Hippocampal formation (tissue), 2 donors: Measurements from ENCODE around the gene IL1RAPL1.
"Not testable (repeated sequence)": the region's sequence is repeated elsewhere in the genome, so short reads cannot be mapped to it uniquely, and the experiment has no call there.

ENCODE experiments used
- DNase-seq, 2 donors: peaks; one replicate each; lab custom pipeline; 2025; lab: John Stamatoyannopoulos, UW

The IL1RAPL1 gene

DNA sequence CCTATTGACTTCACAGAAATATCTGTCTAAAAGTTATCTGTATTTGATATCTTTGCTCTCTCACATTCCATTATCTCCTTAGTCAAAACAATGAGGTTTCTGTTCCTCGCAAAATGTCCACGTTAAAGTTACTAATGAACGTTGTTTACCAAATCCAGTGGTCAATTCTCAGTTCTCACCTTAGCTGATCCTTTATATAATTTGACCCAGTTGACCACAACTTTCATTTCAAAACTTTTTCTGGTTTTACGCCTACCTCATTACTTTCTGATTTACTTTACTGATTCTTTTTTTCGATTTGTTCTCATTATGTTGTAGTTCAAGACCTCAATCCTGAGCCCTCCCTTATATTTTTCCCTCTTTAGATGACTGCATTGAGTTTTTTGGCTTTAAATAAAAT lies 186.6 kb downstream of the IL1RAPL1 start:
- DNase-seq: no peak

GRCh38 chrX:28787206-28787605 lies 200.0 kb downstream of the IL1RAPL1 start:
- DNase-seq: no peak

GRCh38 chrX:28800671-28801070 lies 213.4 kb downstream of the IL1RAPL1 start:
- not testable (repeated sequence) for DNase-seq

- peak in 1 of 2 donors; percentile 15 for DNase-seq
Observed at GRCh38 chrX:28802625-28803024, 215.4 kb downstream of the IL1RAPL1 start.

DNA sequence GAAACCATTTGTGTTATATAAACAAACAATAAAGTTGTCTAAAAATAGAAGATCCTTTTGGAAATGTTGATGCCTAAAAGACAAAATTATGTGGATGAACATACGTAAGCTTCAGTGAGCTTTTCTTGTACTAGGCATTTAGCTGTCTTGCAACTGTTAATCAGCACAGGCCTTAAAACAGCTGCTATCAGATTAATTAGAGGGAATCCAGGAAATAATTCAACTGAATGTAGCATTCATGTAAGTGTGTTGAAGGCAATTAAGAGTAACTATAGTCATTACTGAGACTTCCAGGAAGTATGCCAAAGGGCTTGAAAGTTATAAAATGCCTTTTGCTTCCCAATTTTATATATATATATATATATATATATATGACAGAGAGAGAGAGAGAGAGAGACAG lies 248.7 kb downstream of the IL1RAPL1 start:
- DNase-seq: no peak

GRCh38 chrX:28843817-28844216 lies 256.6 kb downstream of the IL1RAPL1 start:
- DNase-seq: no peak

DNA sequence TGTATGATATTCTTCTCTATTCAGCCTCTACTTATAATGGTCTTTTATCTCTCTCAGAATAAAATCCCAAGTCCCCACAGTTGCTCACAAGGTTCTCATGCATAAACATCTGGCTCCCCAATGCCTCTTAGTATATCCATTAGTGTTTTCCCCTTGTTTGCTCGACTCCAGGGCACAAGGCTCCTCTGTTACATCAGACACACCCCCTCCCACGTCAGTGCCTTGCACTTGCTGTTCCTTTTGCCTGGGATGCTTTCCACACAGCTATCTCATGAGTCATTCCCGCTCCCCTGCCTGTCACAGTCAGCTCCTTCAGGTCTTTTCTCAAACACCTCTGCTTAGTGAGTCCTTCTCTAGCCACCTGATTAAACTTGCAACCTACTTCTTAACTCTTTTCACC lies 260.2 kb downstream of the IL1RAPL1 start:
- DNase-seq: peak; percentile 60 to 86

- no peak for DNase-seq
Observed at GRCh38 chrX:28848707-28849106, 261.5 kb downstream of the IL1RAPL1 start.

DNA sequence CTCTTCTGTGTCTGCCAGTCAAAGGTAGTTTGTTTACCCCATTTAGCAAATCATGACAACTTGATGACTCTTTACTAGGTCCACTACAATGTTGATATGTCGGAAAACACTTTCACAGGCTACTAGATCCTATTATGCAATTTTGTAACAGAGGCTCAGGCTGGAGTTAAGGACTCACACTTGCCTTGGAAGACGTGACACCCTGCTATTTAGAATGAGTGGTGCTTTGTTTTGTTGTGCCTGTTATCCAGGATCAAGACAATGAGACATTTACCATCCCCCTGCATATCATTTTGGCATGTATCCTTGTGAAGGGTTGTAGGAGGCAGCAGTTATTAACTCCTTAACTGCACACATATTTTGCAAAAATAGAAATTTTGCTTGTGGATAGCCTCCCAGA lies 263.7 kb downstream of the IL1RAPL1 start:
- no peak for DNase-seq

DNA sequence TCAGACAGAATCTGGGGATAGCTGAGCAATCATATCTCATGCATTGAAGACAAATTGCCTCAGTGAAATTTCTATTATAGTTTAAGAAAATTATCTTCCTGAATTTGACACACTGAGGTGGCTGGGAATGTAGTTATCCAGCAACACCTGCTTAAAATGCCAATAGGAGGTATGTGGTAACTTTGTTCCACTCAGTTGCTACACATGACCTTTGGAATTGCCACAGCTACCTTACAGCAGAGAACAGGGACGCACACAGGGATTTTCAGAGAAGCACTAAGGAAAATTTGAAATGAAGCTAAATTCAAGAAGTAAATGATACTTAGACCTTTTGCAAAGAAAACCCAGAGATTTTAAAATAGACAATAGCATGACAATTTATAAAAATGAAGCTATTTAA lies 264.6 kb downstream of the IL1RAPL1 start:
- no peak for DNase-seq

DNA sequence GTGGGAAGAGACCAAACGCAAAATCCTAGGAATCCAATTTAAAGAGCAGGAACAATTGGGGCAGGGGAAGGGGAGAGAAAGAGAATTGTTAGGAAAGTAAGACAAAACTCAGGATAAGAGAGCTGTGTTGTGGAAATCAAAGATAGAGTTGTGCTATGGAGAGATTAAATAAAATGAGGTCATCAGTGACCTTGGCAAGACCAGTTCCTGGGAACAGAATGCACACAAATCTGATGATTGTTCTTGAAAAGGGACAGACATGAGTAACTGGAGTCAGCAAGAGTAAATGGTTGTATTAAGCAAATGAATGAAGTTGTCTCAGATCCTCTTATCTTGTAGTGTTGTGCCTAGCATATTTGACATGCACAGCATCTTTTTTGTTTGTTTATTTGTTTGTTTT lies 267.4 kb downstream of the IL1RAPL1 start:
- DNase-seq: no peak

DNA sequence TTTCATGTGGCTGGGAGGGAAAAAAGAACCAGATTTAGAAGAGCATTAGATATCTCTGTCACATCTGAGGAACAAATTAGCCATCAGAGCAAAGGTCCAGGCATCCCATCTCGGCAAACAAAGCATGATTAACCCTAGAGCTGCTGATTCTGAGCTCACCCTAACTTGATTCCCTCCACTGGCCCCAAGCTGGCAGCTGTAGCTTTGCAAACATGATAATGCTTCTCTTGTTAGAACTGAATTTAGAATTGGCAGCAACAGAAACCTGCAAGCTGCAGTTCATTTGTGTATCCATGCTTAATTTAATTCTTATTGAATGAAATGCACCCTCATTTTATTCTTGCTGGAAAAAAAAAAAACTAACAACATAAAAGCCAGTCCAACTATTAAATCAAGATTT lies 289.2 kb downstream of the IL1RAPL1 start:
- DNase-seq: peak; percentile 3 to 50

- DNase-seq: no peak
Observed at GRCh38 chrX:28876901-28877300, 289.7 kb downstream of the IL1RAPL1 start.

- DNase-seq: no peak
Observed at GRCh38 chrX:28880136-28880535, 292.9 kb downstream of the IL1RAPL1 start.

DNA sequence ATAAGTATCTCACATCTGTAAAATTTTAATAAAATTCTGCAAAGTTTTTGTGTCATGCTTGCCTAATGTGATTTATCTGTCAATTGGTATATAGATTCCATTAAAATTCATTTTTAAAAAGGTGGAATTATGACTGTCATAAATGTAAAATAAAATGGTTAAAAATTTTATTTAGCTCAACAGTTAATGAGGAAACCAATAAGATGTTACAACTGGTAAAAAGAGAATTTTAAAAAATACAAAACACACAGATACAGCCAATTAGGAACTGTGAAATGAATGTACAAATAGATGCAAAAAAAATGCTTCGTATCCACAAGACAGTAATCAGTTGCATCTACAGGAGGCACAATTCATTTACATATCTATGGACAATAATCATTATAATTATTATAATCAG lies 297.6 kb downstream of the IL1RAPL1 start:
- DNase-seq: no peak

- no peak for DNase-seq
Observed at GRCh38 chrX:28888416-28888815, 301.2 kb downstream of the IL1RAPL1 start.

DNA sequence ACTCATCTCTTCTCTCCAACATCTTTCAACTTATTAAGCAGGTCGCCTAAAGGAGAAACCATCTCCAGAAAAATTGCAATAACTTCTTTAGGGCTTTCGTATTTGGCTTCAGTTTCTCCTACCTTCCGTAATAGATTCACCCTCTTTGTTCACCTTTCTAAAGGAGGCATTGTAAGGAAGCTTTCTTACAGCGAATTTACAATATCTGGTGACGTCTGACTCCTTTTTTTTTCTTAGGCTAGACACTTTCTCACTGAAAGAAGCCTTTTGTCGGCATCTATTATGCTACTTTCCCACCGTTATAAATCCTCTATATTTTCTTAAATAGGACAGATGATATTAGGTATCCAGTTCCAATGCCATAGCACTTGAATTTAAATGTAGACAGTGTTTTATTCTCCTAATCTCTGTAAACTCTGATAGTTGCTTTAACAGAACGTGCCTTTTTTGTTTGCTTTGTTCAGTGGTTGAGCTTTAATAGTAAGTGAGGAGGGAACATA lies 302.4 kb downstream of the IL1RAPL1 start:
- DNase-seq: no peak

DNA sequence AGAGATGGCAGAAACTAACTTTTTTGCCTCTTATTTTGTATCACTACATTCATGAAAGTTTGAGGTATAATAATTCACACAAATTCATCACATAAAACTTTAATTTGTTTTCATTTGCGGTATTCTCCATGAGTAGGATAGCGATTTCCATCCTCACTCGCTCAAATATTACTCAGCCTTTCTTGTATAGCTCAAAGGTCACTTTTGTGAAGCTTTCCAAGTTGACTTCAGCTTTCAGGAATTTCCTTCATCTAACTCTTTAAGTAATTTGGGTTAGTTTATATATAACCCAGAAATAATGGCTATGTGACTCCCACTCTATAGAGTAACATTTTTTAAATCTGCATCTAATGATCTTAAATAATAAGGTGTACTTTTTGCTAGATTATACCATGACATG lies 314.4 kb downstream of the IL1RAPL1 start:
- DNase-seq: no peak

DNA sequence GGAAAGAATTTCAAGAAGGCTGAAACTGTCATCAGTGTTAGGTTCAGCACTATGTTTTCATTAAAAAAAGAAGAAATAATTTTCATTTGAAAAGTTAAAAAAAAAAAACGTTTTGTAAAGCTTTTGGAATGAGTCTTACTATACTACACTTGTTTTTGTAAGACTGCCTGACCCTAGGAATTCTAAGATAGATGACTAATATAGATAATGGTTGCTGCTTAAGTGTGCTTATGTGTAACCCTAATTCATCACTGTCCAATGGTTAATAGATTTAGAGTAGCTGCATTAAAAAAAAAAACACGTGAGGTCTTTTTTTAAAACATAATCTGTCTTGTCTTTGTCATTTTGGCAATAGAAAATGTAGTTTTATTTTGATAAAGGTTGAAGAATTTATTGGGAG lies 323.2 kb downstream of the IL1RAPL1 start:
- no peak for DNase-seq

- DNase-seq: peak in 1 of 2 donors; percentile 44
Observed at GRCh38 chrX:28920153-28920943, 333.1 kb downstream of the IL1RAPL1 start.

GRCh38 chrX:28922106-28922505 lies 334.9 kb downstream of the IL1RAPL1 start:
- DNase-seq: no peak

- DNase-seq: no peak
Observed at GRCh38 chrX:28946846-28947245, 359.6 kb downstream of the IL1RAPL1 start.

GRCh38 chrX:28960063-28960462 lies 372.8 kb downstream of the IL1RAPL1 start:
- DNase-seq: no peak

- no peak for DNase-seq
Observed at GRCh38 chrX:28966331-28966730, 379.1 kb downstream of the IL1RAPL1 start.
